ENCODE data around the gene STUM. TPM values are rescaled to one million over a fixed set of nuclear protein-coding genes. Genes with fewer than 3 reads are reported as not detected.

The STUM gene
- total RNA-seq, 1 experiment from 2014 or later: 0.11 TPM

DNA sequence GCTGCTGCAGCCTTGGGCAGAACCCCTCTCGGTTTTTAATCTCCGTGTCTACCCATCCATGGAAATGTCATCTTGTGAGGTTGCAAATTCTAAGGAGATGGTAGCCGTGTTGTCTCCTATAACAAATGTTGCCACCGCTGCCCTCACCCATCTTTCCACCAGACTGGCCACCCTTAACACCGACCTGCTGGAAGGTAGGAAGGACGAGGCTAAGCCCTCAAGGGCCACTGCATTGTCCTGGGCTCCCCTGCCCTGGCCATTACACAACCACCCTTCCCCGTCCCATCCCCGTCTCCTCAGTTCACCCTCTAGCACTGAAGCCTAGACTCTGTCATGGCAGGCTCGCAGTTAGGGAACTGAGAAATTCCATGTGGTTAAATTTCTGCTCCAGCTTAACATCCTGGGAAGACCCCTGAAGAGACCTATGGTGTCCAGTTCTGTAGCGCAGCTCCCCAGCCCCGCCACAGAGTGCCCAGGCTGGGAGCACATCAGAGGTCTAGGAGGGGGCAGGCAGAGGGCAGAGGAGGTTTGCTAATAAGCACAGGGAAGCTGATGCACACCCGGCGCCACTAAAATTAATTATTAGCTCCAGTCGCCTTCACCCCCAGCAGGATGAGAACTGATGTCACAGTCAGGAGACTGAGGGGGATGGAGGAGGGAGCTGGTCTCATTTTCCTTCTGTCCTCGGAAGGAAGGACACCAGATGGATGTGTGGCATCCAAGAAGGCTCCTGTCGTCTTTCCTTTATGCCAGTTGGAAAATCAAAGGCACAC, 38.3 kb downstream of the STUM start:
- Histone ChIP-seq H4K5ac (ENCODE audit: insufficient read length, low read depth, low read length) (no peak overlapping the region), H3K18ac (ENCODE audit: insufficient read length, low read depth, low read length) (no peak overlapping the region), H3K9me3 (ENCODE audit: control insufficient read depth, low read depth, low read length) (no peaks in the 10 kb centered on the region), H3K27me3 (ENCODE audit: insufficient read depth, low read length) (no peaks in the 10 kb centered on the region; the same call in 1 of the 2 replicates), H3K27ac (ENCODE audit: insufficient read length, low read depth, low read length) (no peak overlapping the region), H3K14ac (ENCODE audit: insufficient read depth, low read length) (no peak overlapping the region; the same call in 1 of the 2 replicates), H2BK12ac (ENCODE audit: insufficient read length, low read depth, low read length) (no peak overlapping the region), H3K9ac (ENCODE audit: extremely low read depth, insufficient read length, low read length) (no peak overlapping the region), H3K79me2 (ENCODE audit: insufficient read depth, low read length) (no peaks in the 10 kb centered on the region), H2BK120ac (ENCODE audit: low read depth, low read length, poor library complexity, severe bottlenecking) (no peak overlapping the region), H3K4me1 (ENCODE audit: insufficient read depth, low read length) (no peaks in the 10 kb centered on the region), H3K56ac (ENCODE audit: insufficient read length, low read depth, low read length) (no peak overlapping the region), H3T11ph (ENCODE audit: low read length) (no peak overlapping the region), H2AK5ac (ENCODE audit: insufficient read length, low read length) (no peak overlapping the region), H3K23ac (ENCODE audit: insufficient read length, low read depth, low read length) (no peak overlapping the region), H3K4me2 (ENCODE audit: insufficient read depth, insufficient read length, low read length) (no peak overlapping the region), H2AFZ (ENCODE audit: low read length) (no peak overlapping the region), H3K79me1 (ENCODE audit: insufficient read depth, low read depth, low read length, poor library complexity, severe bottlenecking) (no peaks in the 10 kb centered on the region), H4K91ac (ENCODE audit: insufficient read length, low read depth, low read length) (no peak overlapping the region), H2BK15ac (ENCODE audit: low read depth, low read length) (no peak overlapping the region), H2BK20ac (ENCODE audit: low read depth, low read length, poor library complexity, severe bottlenecking) (no peak overlapping the region), H3K23me2 (ENCODE audit: insufficient read length, low read depth, low read length, poor library complexity, severe bottlenecking) (no peaks in the 10 kb centered on the region), H4K8ac (replicated peaks; ENCODE audit: insufficient read length, low read depth, low read length) (no peak overlapping the region), H2BK5ac (ENCODE audit: insufficient read length, low read length) (no peak overlapping the region), H4K20me1 (ENCODE audit: control insufficient read depth, insufficient read depth, insufficient read length) (no peaks in the 10 kb centered on the region), H3K4ac (ENCODE audit: low read depth, low read length) (no peak overlapping the region)
- WGBS (ENCODE audit: extremely low coverage, insufficient read length, low lambda C conversion rate): no CpG with 5 or more reads among the region's 16 CpGs
- TF ChIP-seq, protein P1, sequence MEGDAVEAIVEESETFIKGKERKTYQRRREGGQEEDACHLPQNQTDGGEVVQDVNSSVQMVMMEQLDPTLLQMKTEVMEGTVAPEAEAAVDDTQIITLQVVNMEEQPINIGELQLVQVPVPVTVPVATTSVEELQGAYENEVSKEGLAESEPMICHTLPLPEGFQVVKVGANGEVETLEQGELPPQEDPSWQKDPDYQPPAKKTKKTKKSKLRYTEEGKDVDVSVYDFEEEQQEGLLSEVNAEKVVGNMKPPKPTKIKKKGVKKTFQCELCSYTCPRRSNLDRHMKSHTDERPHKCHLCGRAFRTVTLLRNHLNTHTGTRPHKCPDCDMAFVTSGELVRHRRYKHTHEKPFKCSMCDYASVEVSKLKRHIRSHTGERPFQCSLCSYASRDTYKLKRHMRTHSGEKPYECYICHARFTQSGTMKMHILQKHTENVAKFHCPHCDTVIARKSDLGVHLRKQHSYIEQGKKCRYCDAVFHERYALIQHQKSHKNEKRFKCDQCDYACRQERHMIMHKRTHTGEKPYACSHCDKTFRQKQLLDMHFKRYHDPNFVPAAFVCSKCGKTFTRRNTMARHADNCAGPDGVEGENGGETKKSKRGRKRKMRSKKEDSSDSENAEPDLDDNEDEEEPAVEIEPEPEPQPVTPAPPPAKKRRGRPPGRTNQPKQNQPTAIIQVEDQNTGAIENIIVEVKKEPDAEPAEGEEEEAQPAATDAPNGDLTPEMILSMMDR (conservative IDR thresholded peaks at IDR 0.05): no peak
- DNase-seq: no peak
- Mint-ChIP-seq H3K4me3 (no peak overlapping the region), H3K27me3 (ENCODE audit: low read depth) (peaks cover 8% of the 10 kb centered on the region), H3K9me3 (no peaks in the 10 kb centered on the region), H3K4me1 (peaks cover 10% of the 10 kb centered on the region in 2 experiments), H3K36me3 (ENCODE audit: insufficient read depth in 1 of 3, low read depth in 3 of 3) (no peaks in the 10 kb centered on the region), H3K27ac (no peak overlapping the region; a peak in 1 of 7 replicates)

Measured in H9 (cell line).